Measurements from ENCODE around the gene ACOT9. TPM values are rescaled to one million over a fixed set of nuclear protein-coding genes. Genes with fewer than 3 reads are reported as not detected.

The ACOT9 gene
- total and polyA plus RNA-seq, 2 experiments from 2014 or later, result 28.5 to 34.3 TPM

DNA sequence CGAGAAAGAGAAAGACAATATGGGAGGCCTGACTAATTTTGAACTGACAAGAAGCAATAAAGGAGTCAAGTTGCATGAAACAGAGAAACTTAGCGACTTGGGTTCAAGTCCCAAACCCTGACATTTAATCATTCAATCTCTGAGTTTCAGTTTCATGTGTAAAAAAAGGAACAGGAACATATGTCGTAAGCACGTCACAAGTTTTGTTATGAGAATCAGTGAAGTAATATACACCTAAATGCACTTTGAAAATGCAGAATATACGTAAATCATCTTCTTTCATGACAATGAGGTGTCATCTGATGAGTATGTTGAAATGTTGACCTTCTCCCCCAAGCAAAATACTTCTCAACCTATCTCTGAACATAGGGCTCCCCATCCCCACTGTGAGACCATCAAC lies 10.4 kb downstream of the ACOT9 start (continued):
- TF ChIP-seq, protein P1, sequence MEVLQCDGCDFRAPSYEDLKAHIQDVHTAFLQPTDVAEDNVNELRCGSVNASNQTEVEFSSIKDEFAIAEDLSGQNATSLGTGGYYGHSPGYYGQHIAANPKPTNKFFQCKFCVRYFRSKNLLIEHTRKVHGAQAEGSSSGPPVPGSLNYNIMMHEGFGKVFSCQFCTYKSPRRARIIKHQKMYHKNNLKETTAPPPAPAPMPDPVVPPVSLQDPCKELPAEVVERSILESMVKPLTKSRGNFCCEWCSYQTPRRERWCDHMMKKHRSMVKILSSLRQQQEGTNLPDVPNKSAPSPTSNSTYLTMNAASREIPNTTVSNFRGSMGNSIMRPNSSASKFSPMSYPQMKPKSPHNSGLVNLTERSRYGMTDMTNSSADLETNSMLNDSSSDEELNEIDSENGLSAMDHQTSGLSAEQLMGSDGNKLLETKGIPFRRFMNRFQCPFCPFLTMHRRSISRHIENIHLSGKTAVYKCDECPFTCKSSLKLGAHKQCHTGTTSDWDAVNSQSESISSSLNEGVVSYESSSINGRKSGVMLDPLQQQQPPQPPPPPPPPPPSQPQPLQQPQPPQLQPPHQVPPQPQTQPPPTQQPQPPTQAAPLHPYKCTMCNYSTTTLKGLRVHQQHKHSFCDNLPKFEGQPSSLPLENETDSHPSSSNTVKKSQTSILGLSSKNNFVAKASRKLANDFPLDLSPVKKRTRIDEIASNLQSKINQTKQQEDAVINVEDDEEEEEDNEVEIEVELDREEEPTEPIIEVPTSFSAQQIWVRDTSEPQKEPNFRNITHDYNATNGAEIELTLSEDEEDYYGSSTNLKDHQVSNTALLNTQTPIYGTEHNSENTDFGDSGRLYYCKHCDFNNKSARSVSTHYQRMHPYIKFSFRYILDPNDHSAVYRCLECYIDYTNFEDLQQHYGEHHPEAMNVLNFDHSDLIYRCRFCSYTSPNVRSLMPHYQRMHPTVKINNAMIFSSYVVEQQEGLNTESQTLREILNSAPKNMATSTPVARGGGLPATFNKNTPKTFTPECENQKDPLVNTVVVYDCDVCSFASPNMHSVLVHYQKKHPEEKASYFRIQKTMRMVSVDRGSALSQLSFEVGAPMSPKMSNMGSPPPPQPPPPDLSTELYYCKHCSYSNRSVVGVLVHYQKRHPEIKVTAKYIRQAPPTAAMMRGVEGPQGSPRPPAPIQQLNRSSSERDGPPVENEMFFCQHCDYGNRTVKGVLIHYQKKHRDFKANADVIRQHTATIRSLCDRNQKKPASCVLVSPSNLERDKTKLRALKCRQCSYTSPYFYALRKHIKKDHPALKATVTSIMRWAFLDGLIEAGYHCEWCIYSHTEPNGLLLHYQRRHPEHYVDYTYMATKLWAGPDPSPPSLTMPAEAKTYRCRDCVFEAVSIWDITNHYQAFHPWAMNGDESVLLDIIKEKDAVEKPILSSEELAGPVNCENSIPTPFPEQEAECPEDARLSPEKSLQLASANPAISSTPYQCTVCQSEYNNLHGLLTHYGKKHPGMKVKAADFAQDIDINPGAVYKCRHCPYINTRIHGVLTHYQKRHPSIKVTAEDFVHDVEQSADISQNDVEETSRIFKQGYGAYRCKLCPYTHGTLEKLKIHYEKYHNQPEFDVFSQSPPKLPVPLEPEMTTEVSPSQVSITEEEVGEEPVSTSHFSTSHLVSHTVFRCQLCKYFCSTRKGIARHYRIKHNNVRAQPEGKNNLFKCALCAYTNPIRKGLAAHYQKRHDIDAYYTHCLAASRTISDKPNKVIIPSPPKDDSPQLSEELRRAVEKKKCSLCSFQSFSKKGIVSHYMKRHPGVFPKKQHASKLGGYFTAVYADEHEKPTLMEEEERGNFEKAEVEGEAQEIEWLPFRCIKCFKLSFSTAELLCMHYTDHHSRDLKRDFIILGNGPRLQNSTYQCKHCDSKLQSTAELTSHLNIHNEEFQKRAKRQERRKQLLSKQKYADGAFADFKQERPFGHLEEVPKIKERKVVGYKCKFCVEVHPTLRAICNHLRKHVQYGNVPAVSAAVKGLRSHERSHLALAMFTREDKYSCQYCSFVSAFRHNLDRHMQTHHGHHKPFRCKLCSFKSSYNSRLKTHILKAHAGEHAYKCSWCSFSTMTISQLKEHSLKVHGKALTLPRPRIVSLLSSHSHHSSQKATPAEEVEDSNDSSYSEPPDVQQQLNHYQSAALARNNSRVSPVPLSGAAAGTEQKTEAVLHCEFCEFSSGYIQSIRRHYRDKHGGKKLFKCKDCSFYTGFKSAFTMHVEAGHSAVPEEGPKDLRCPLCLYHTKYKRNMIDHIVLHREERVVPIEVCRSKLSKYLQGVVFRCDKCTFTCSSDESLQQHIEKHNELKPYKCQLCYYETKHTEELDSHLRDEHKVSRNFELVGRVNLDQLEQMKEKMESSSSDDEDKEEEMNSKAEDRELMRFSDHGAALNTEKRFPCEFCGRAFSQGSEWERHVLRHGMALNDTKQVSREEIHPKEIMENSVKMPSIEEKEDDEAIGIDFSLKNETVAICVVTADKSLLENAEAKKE (CRISPR knock-in tag; IDR thresholded peaks at IDR 0.05), result no peak
- TF ChIP-seq, protein P2, sequence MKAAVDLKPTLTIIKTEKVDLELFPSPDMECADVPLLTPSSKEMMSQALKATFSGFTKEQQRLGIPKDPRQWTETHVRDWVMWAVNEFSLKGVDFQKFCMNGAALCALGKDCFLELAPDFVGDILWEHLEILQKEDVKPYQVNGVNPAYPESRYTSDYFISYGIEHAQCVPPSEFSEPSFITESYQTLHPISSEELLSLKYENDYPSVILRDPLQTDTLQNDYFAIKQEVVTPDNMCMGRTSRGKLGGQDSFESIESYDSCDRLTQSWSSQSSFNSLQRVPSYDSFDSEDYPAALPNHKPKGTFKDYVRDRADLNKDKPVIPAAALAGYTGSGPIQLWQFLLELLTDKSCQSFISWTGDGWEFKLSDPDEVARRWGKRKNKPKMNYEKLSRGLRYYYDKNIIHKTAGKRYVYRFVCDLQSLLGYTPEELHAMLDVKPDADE (IDR thresholded peaks at IDR 0.05), result no peak
- TF ChIP-seq ZNF331 (CRISPR knock-in tag; IDR thresholded peaks at IDR 0.05; ENCODE audit: low read depth) (no peak), EZH2 (IDR thresholded peaks at IDR 0.05; ENCODE audit: low read depth, unreplicated experiment) (no peak)

DNA sequence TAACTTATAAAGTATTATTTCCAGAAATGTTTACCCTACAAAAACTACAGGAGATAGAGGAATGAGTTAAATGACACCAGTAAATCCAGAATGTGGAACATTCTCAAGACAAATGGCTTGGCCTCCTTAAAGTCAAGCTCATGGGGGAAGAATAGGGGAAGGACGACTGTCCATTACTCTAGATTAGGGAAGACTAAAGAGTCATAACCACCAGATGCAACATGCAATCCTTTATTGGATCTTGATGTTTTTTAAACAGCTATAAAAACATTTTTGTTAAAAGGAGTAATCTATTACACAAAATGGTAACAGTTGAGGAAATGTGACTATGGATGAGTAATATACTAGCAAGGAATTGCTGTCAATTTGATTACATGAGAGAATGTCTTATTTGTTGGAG lies 11.1 kb downstream of the ACOT9 start:
- Histone ChIP-seq H3K27me3 (ENCODE audit: insufficient read depth) (no peaks in the 10 kb centered on the region), H3F3A (replicated peaks; ENCODE audit: low read depth) (no peaks in the 10 kb centered on the region), H4K20me1 (replicated peaks; ENCODE audit: insufficient read depth) (no peaks in the 10 kb centered on the region), H3K9me2 (ENCODE audit: insufficient read depth) (no peaks in the 10 kb centered on the region), H3K36me3 (ENCODE audit: insufficient read depth) (no peaks in the 10 kb centered on the region), H2AFZ (no peak overlapping the region), H3K27ac (ENCODE audit: low read depth) (no peak overlapping the region), H3K79me2 (replicated peaks; ENCODE audit: insufficient read depth) (peaks cover 15% of the 10 kb centered on the region), H3K4me3 (no peak overlapping the region), H3K4me1 (ENCODE audit: insufficient read depth) (peaks cover 4% of the 10 kb centered on the region; the same call in 1 of the 2 replicates), H3K4me2 (no peak overlapping the region)
- Mint-ChIP-seq H3K27me3 (ENCODE audit: insufficient read depth, low read depth, poor library complexity) (peaks cover 1% of the 10 kb centered on the region), H3K4me1 (peaks cover 4% of the 10 kb centered on the region), H3K36me3 (ENCODE audit: low read depth) (peaks cover 31% of the 10 kb centered on the region), H3K4me3 (no peak overlapping the region), H3K9me3 (no peaks in the 10 kb centered on the region; the same call in 2 of the 3 replicates), H3K27ac (no peak overlapping the region)
- ATAC-seq (no peak), DNase-seq (ENCODE audit: low spot score) (no peak)
- TF ChIP-seq NANOG (IDR thresholded peaks at IDR 0.05; ENCODE audit: borderline replicate concordance), result no peak
- no peak for TF ChIP-seq CREB1 (CRISPR knock-in tag; IDR thresholded peaks at IDR 0.05; ENCODE audit: low read depth)
- TF ChIP-seq, protein P2 (IDR thresholded peaks at IDR 0.05), result no peak
- TF ChIP-seq POLR2AphosphoS5 (IDR thresholded peaks at IDR 0.05; ENCODE audit: low read depth), result no peak
- TF ChIP-seq, protein P3, sequence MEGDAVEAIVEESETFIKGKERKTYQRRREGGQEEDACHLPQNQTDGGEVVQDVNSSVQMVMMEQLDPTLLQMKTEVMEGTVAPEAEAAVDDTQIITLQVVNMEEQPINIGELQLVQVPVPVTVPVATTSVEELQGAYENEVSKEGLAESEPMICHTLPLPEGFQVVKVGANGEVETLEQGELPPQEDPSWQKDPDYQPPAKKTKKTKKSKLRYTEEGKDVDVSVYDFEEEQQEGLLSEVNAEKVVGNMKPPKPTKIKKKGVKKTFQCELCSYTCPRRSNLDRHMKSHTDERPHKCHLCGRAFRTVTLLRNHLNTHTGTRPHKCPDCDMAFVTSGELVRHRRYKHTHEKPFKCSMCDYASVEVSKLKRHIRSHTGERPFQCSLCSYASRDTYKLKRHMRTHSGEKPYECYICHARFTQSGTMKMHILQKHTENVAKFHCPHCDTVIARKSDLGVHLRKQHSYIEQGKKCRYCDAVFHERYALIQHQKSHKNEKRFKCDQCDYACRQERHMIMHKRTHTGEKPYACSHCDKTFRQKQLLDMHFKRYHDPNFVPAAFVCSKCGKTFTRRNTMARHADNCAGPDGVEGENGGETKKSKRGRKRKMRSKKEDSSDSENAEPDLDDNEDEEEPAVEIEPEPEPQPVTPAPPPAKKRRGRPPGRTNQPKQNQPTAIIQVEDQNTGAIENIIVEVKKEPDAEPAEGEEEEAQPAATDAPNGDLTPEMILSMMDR (conservative IDR thresholded peaks at IDR 0.05; ENCODE audit: low read depth in 2 of 2), result no peak
- TF ChIP-seq, protein P4, sequence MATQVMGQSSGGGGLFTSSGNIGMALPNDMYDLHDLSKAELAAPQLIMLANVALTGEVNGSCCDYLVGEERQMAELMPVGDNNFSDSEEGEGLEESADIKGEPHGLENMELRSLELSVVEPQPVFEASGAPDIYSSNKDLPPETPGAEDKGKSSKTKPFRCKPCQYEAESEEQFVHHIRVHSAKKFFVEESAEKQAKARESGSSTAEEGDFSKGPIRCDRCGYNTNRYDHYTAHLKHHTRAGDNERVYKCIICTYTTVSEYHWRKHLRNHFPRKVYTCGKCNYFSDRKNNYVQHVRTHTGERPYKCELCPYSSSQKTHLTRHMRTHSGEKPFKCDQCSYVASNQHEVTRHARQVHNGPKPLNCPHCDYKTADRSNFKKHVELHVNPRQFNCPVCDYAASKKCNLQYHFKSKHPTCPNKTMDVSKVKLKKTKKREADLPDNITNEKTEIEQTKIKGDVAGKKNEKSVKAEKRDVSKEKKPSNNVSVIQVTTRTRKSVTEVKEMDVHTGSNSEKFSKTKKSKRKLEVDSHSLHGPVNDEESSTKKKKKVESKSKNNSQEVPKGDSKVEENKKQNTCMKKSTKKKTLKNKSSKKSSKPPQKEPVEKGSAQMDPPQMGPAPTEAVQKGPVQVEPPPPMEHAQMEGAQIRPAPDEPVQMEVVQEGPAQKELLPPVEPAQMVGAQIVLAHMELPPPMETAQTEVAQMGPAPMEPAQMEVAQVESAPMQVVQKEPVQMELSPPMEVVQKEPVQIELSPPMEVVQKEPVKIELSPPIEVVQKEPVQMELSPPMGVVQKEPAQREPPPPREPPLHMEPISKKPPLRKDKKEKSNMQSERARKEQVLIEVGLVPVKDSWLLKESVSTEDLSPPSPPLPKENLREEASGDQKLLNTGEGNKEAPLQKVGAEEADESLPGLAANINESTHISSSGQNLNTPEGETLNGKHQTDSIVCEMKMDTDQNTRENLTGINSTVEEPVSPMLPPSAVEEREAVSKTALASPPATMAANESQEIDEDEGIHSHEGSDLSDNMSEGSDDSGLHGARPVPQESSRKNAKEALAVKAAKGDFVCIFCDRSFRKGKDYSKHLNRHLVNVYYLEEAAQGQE (IDR thresholded peaks at IDR 0.05; ENCODE audit: unreplicated experiment), result no peak
- no peak for TF ChIP-seq JUNB (IDR thresholded peaks at IDR 0.05; ENCODE audit: unreplicated experiment)
- no peak for TF ChIP-seq STAT1 (IDR thresholded peaks at IDR 0.05; ENCODE audit: unreplicated experiment)
- no peak for TF ChIP-seq ZNF114 (CRISPR knock-in tag; IDR thresholded peaks at IDR 0.05)
- no peak for TF ChIP-seq EZH2 (IDR thresholded peaks at IDR 0.05; ENCODE audit: low read depth, unreplicated experiment)
